Inflammatory macrophage treated with lipopolysaccharide for 4 hours (primary cell): ENCODE results near the gene KCNQ1.

Experiments
- DNase-seq: peaks from one replicate; pipeline ENCODE4 v3.0.0-alpha.2; 2020

The KCNQ1 gene

GRCh38 chr11:2425506-2425905, 19.3 kb upstream of the KCNQ1 start:
- no peak for DNase-seq

GRCh38 chr11:2426221-2426620, 18.6 kb upstream of the KCNQ1 start:
- no peak for DNase-seq

- no peak for DNase-seq
Observed at GRCh38 chr11:2426826-2427521, 17.8 kb upstream of the KCNQ1 start.

GRCh38 chr11:2427721-2428321, 17.0 kb upstream of the KCNQ1 start:
- no peak for DNase-seq

GRCh38 chr11:2428322-2428795, 16.4 kb upstream of the KCNQ1 start:
- DNase-seq, result peak; percentile 72

GRCh38 chr11:2431395-2431794, 13.4 kb upstream of the KCNQ1 start:
- DNase-seq, result no peak

GRCh38 chr11:2432171-2432621, 12.6 kb upstream of the KCNQ1 start:
- DNase-seq, result no peak

- no peak for DNase-seq
Observed at GRCh38 chr11:2432628-2433071, 12.2 kb upstream of the KCNQ1 start.

GRCh38 chr11:2433106-2433925, 11.5 kb upstream of the KCNQ1 start:
- no peak for DNase-seq

- no peak for DNase-seq
Observed at GRCh38 chr11:2434008-2434407, 10.8 kb upstream of the KCNQ1 start.

- DNase-seq, result no peak
Observed at GRCh38 chr11:2434506-2435255, 10.1 kb upstream of the KCNQ1 start.

- DNase-seq, result no peak
Observed at GRCh38 chr11:2435288-2436012, 9.4 kb upstream of the KCNQ1 start.

- DNase-seq, result no peak
Observed at GRCh38 chr11:2436013-2436520, 8.7 kb upstream of the KCNQ1 start.

- DNase-seq, result no peak
Observed at GRCh38 chr11:2436521-2437031, 8.2 kb upstream of the KCNQ1 start.

- DNase-seq, result no peak
Observed at GRCh38 chr11:2437516-2437915, 7.3 kb upstream of the KCNQ1 start.

- no peak for DNase-seq
Observed at GRCh38 chr11:2439820-2440219, 5.0 kb upstream of the KCNQ1 start.

- peak; percentile 55 for DNase-seq
Observed at GRCh38 chr11:2440646-2441045, 4.2 kb upstream of the KCNQ1 start.

GRCh38 chr11:2441171-2441570, 3.6 kb upstream of the KCNQ1 start:
- no peak for DNase-seq

- no peak for DNase-seq
Observed at GRCh38 chr11:2442589-2442988, 2.2 kb upstream of the KCNQ1 start.

- DNase-seq, result no peak
Observed at GRCh38 chr11:2443406-2443805, 1.4 kb upstream of the KCNQ1 start.
